ENCODE results near the gene LSM5. TPM values are rescaled to one million over a fixed set of nuclear protein-coding genes. Genes with fewer than 3 reads are reported as not detected.

Gene LSM5
- total RNA-seq, 1 donor from 2014 or later, result 168 TPM

DNA sequence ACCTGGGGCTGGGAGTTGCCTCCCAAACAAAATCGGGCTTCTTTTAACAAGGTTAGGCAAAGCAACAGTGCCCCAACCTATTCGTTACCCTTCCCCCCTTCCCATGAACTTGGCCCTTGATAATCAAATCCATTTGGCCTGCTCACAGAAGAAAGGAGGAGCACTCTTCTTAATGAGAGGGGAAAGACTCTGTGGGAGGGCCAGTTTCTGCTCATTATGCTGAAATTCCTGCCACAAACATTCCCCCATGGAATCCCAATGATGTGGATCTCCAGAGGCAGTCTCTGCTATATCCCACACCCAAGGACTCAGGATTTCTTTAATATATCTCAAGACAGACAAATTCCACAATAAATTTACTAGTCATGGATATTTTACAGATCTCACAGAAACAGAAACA, 43.0 kb downstream of the LSM5 start:
- H3K9ac ChIP-seq, result no peak overlapping the region
- H3K4me2 ChIP-seq, result no peak overlapping the region
- H3K36me3 Mint-ChIP-seq, result no peaks in the 10 kb centered on the region
- no peaks in the 10 kb centered on the region for H3K79me2 ChIP-seq (ENCODE audit: low read depth)
- no peaks in the 10 kb centered on the region for H3K4me1 ChIP-seq
- no peaks in the 10 kb centered on the region for H3K4me1 Mint-ChIP-seq
- TF ChIP-seq, protein P1, sequence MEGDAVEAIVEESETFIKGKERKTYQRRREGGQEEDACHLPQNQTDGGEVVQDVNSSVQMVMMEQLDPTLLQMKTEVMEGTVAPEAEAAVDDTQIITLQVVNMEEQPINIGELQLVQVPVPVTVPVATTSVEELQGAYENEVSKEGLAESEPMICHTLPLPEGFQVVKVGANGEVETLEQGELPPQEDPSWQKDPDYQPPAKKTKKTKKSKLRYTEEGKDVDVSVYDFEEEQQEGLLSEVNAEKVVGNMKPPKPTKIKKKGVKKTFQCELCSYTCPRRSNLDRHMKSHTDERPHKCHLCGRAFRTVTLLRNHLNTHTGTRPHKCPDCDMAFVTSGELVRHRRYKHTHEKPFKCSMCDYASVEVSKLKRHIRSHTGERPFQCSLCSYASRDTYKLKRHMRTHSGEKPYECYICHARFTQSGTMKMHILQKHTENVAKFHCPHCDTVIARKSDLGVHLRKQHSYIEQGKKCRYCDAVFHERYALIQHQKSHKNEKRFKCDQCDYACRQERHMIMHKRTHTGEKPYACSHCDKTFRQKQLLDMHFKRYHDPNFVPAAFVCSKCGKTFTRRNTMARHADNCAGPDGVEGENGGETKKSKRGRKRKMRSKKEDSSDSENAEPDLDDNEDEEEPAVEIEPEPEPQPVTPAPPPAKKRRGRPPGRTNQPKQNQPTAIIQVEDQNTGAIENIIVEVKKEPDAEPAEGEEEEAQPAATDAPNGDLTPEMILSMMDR (IDR thresholded peaks at IDR 0.05), result no peak
- no peak for TF ChIP-seq EZH2 (IDR thresholded peaks at IDR 0.05)
- no peak for TF ChIP-seq EZH2phosphoT487 (IDR thresholded peaks at IDR 0.05)
- H3K36me3 ChIP-seq, result no peaks in the 10 kb centered on the region
- no peaks in the 10 kb centered on the region for H3K9me3 ChIP-seq (ENCODE audit: low read depth)
- no peaks in the 10 kb centered on the region for H3K9me3 Mint-ChIP-seq
- H3K4me3 ChIP-seq, result no peak overlapping the region
- no peak overlapping the region for H3K27ac ChIP-seq
- no peaks in the 10 kb centered on the region for H3K27me3 ChIP-seq
- H3F3A ChIP-seq (ENCODE audit: low read depth), result no peaks in the 10 kb centered on the region
- no peak overlapping the region for H3K27ac Mint-ChIP-seq
- H3K4me3 Mint-ChIP-seq, result no peak overlapping the region
- peaks cover 8% of the 10 kb centered on the region for H3K27me3 Mint-ChIP-seq (ENCODE audit: insufficient read depth, low read depth)
- no peak for DNase-seq (ENCODE audit: low spot score)
- H4K20me1 ChIP-seq (ENCODE audit: low read depth), result no peaks in the 10 kb centered on the region
- H2AFZ ChIP-seq (replicated peaks), result no peak overlapping the region

DNA sequence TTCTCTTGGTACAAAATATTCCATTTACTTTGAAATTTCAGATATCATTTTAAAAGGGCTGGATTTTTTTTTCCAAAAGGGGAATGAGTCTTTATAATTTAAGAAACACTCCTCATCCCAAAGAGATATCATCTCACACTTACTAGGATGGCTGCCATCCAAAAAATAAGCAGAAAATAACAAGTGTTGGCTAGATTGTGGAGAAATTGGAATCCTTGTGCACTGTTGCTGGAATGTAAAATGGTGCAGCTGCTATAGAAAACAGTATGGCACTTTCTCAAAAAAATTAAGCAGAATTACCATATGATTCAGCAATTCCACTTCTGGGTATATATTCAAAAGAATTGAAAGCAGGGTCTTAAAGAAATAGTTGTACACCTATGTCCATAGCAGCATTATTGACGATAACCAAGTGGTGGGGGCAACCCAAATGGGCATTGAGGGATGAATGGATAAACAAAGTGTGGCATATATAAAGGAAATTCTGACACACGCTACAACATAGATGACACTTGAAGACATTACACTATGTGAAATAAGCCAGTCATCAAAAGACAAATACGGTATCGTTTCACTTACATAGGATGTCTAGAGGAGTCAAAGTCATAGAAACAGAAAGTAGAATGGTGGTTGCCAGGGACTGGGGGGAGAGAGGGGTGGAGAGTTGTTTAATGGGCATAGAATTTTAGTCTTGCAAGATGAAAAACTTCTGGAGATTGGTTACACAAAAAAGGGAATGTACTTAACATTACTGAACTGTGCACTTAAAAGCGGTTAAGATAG, 53.8 kb downstream of the LSM5 start:
- Histone ChIP-seq H3K36me3 (no peaks in the 10 kb centered on the region), H4K20me1 (ENCODE audit: low read depth) (peaks cover 3% of the 10 kb centered on the region), H3K79me2 (ENCODE audit: low read depth) (no peaks in the 10 kb centered on the region), H3K4me1 (no peaks in the 10 kb centered on the region), H3F3A (ENCODE audit: low read depth) (no peaks in the 10 kb centered on the region), H3K4me2 (no peak overlapping the region), H3K27me3 (no peaks in the 10 kb centered on the region), H3K9ac (no peak overlapping the region), H3K9me3 (ENCODE audit: low read depth) (no peaks in the 10 kb centered on the region), H3K4me3 (no peak overlapping the region), H3K27ac (no peak overlapping the region), H2AFZ (replicated peaks) (no peak overlapping the region)
- no peaks in the 10 kb centered on the region for H3K9me3 Mint-ChIP-seq
- no peak overlapping the region for H3K4me3 Mint-ChIP-seq
- no peaks in the 10 kb centered on the region for H3K36me3 Mint-ChIP-seq
- H3K27me3 Mint-ChIP-seq (ENCODE audit: insufficient read depth, low read depth), result peaks cover 3% of the 10 kb centered on the region
- DNase-seq (ENCODE audit: low spot score), result no peak
- H3K27ac Mint-ChIP-seq, result no peak overlapping the region
- H3K4me1 Mint-ChIP-seq, result no peaks in the 10 kb centered on the region
- no peak for TF ChIP-seq EZH2 (IDR thresholded peaks at IDR 0.05)

Other genes starting within 250 kb of the LSM5 start
- 36.3 and 39.8 TPM in 2 replicates for gene AVL9, start 5.1 kb upstream of the LSM5 start, total RNA-seq (ENCODE audit: low replicate concordance)